ENCODE results near the gene NCAM2. TPM values are rescaled to one million over a fixed set of nuclear protein-coding genes. Genes with fewer than 3 reads are reported as not detected.
A peak's percentile ranks its signal among the peaks of the same experiment; 100 is the strongest.

Gene NCAM2
- total RNA-seq (2014; rRNA removed; shearing (Covaris generic)) = 1.4 and 4.8 TPM in 2 replicates

DNA sequence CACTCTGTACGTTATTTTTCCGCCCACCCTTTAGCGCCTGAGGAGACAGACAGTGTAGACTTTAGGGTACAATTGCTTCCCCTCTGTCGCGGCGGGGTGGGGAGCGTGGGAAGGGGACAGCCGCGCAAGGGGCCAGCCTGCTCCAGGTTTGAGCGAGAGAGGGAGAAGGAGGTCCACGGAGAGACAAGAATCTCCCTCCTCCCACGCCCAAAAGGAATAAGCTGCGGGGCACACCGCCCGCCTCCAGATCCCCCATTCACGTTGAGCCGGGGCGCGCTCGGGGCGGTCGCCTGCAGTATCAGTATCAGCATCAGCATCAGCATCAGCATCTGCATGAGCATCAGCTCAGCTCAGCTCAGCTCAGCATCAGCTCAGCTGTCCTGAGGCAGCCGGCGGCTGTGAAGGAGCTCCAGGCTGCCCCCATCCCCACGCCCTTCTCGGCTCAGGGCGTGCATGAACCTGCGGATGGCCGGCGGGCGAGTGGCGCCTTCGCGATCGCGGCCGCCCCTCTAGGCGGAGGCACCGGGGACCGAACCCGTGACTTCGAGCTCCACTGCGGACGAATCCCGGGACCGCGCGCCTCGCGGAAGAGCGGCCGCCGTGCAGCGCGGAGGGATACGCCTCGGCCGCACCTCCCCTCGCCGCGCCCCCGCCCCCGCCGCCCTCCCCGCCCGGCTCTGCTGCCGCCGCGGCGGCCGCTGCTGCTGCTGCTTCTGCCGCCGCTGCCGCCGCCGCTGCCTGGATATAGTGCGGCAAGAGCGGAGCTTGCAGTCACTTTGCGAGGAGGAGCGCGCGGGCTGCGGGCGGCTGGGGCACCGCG, at the start of gene NCAM2:
TSS of gene NCAM2 (plus strand) at position 774 of the 820 bp plus-strand sequence.
- DNase-seq (ENCODE audit: low spot score) = no peak

DNA sequence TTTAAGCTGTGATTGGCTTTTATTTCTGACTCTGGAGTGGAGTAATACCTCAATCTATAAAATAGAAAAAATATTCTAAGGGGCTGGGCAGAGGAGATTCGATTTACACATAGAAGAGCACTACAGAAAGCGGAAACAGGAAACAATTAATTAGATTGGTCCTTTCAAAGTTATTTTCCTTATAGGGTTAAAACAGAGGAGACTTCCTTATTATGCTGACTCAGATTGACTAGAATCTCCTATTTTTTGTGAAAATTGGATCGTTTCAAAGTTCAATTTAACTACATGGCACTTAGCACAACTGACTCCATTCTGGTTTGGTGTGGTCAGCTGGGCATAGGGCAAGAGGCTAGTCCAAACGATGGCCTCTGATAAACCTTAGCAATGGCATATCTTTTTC, 48.3 kb upstream of the NCAM2 start:
- DNase-seq (ENCODE audit: low spot score) = no peak

DNA sequence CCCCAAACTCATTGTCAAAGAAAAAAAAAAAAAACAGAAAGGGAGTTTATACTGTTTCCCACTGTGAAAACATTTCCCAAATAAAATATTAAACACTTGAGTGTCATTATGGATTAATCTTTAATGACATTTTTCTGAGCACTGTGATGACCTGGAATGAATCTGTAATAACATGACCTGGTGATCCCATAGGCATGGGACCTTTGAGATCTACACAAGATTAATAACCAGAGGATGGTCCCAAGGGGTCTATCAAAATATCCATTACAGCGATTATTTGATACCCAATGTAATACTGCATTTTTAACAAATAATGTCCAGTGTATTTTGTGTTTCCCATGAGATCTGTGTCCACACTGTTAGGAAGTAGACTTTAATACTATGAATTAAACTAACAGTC, 32.4 kb upstream of the NCAM2 start:
- no peak for DNase-seq (ENCODE audit: low spot score)

DNA sequence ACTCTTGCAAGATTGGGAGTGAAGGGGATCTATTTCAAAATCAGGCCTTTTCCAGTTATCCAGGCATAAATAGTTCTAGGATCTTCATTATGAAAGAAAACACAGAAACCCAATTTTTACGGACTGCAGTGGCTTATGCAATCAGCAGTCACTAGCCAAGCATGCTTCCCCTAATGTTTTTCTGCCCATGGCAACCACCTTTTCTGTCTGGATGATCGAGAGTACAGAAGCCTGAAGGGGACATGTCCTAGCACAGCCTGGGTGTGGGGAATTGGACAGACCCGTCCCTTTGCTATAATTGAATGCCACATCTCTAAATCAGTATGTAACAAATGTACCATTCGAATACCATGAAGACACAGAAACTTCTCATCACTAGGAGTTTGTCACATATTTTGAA, 29.8 kb upstream of the NCAM2 start:
- DNase-seq (ENCODE audit: low spot score) = no peak

DNA sequence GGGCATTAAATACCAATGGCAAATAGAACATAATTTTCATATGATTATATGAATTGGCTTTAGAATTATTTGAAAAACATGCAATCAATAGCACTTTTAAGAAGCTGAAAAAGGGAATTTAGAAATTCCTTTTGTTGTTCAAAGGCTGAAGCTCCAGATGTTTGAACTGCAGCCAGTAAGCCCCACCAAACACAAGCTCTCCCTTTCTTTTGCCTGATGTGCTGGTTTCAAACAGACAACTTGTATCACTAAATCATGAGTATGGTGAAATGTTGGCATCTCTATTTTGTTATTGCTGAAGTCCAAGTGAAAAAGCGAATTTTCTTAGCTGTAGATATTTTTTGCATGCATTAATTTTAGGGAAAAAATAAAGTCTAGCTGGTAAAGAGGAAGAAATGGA, 27.5 kb upstream of the NCAM2 start:
- no peak for DNase-seq (ENCODE audit: low spot score)

DNA sequence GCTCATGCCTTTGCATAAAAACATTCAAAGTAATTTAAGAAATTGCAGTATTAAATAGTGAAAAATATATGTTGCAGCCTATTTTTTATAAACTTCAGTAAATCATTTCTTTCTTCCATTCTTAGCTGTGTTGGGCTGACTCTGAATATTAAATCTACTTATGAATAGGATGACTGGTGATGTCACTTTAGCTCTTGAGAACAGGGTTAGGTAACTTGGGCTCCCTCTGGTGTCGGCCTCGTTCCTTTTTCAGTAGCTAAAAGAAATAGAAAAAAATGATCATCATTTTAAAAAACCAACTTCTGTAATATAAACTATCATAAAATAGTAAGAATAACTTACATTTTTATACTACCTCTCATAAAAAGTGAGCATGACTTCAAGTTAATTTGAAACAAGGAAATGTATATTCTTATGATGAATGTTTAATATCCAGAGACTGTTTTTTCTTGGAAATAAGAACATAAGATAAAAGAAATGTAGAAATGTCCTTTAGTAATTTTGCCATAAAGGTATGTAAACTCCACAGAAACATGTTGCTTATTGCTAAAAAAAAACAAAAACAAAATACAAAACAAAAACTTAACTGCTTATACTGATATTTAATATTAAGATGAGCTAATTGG, 26.8 kb upstream of the NCAM2 start:
- DNase-seq (ENCODE audit: low spot score) = peak; percentile 21

DNA sequence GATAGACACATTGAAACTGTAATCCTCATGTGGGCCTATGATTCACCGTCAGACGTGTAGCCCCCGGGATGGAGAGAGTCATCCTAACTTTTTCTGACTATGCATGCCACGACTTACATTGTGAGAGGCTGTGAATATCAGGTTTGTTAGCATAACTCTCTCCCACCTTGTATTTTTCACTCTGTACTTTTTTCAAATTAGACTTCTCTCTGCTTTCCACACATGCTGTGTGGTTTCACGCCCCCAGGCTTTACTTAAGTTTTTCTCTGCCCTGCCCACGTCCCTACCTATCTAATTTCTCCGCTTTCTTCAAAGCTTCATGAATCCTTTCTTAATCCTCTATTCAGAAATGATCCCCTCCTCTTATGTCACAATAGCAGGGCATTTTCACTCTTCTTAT, 3.4 kb upstream of the NCAM2 start:
- no peak for DNase-seq (ENCODE audit: low spot score)

DNA sequence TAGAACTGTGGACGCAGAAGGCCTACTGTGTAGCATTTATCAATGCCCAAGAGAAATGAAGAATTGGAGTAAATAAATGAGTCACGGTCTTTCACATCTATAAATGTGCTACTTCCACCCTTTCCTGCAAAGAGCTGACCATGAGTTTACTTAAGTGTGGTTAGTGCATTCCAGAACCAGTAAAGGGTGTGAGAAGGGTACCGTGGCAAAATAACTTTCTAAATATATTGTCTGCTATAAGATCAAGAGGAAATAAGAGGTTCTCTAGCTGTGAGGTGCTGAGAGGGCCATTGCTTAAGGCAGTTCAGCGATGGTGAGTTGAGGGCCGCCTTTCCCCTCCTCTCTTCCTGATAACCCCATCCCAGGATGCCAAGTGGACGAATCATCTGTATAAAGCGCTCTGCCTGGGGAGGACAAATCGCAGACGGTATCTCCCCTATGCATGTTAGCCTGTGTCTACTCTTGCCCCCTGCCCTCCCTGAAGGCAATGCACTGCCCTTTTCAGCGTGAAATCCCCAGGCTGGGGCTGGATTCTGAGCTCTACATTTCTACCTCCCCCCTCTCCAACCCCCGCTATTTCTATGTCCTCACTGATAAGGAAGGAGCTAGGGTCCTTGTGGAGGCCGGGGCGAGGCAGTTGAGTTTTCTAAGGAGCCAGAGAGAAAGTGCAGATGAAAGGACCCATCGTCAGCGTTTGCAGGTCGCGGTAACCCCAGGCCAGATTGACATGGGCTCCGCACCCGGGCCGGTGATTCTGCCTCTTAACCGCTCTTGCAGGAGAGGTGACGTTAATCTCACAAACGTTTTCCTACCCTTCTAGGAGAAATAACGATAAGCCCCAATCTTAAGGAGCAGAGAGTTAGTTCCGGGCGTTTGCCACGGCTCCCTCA, 1.5 kb upstream of the NCAM2 start:
- DNase-seq (ENCODE audit: low spot score) = no peak

DNA sequence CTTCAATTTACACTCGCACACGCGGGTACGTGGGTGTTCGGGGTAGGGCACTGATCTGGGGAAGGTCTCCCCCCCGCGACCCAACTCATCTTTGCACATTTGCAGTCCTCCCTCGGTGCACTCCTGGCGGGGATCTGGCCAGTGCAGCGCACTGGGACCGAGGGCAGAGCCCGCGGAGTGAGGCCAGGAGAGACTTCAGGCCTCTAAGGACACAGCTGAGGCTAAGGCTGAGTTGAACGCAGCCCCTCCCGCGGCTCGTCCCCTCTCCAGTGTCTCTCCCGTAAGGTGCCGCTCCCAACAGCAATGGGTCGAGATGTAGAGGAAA, 936 bp upstream of the NCAM2 start:
- no peak for DNase-seq (ENCODE audit: low spot score)

DNA sequence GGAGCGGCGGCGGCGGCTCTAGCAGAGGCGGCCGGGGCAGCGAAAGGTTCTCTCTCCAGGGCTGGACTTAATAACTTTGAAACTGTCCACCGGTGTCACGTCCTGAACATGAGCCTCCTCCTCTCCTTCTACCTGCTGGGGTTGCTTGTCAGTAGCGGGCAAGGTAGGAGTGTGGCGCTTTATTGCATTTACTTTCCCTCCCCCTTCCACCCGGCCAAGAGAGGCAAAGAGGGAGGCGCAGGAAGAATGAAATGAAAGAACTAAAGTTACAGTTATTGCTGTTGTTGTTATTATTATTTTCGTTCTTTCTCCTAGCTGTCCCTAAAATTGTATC, 214 bp downstream of the NCAM2 start:
- no peak for DNase-seq (ENCODE audit: low spot score)

DNA sequence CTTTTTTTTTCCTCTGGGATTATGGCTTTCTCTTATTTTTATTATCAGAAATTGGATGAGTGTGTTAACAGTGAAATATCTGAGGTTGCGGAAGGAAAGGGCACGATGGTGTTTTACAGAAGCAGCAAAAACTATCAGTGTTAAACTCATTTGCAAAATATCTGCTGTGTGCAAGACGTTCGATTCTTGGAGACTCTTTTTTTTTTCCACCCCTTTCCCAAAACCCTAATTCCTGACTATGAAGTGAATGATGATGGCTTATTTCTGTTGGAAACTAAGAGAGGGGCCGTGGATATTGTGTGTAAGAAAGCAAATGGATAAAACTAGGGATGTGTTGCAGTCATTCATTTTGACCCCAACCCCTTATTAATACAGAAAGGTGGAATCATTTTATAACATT, 677 bp downstream of the NCAM2 start:
- no peak for DNase-seq (ENCODE audit: low spot score)

DNA sequence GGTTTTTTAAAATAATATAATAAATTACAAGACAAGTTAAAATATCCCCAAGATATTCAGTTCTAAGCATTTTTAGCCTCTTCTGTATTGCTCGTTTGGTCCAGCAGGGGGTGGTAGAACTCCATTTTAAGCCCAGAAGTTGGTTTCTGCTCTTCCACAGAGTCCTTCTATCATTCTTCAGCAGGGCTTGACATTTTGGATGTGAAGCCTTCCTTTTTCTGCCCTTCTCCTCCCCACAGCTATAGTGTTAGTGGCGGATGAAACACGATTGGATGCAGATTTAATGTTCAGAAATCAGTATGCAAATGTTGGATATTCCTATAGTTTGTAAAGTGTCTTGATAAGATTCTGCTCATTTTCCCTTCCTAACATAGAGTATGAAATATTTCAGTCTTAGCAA, 1.4 kb downstream of the NCAM2 start:
- peak; percentile 18 for DNase-seq (ENCODE audit: low spot score)

DNA sequence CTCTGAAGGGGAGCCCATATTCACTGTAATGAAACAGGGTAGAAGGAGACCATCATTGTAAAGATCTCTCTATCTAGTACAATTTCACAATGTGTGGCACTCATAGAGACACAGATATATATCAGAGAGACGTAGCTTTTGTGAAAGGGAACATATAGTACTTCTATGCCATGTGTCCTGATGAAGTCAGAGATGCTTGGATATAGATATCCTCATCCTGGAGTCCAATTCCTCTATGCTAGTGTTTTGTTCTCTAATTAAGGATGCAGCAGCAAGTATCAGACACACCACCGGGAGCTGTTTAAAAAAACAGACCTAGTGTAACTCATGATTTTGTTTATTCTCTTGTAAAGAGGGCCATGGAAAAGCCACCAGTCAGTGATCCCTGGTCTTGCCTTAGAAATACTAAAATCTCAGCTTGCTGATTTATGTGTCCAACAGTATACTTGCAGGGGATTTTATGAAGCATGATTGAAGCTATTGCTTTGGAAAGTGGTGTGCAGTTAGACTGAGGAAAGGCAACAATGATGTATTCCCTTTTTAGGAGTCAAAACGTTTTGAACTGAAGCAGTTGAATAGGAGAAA, 2.5 kb downstream of the NCAM2 start:
- DNase-seq (ENCODE audit: low spot score) = no peak

DNA sequence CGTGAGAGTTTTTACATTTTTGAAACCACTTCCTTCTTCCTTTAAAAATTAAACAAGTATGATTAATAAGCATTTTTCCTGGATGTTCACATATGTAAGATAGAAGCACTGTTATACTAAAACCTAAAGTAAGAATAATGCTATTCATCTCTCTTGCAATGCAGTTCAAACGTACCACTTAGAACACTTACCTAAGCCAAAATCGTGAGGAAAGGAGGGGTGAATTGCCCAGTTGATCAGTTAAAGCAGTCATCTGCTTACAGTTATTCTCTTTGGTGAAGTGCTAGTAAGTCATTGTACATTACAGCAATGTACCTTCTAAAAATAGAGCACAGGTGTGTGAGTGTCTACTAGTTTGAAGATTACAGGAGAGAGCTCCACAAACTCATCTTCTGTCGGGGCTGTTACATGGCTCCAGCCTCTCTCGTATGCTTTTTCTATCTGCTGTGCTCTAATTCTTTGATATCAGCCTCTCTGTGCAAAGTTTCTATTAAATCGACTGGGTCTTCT, 3.4 kb downstream of the NCAM2 start:
- DNase-seq (ENCODE audit: low spot score) = no peak

DNA sequence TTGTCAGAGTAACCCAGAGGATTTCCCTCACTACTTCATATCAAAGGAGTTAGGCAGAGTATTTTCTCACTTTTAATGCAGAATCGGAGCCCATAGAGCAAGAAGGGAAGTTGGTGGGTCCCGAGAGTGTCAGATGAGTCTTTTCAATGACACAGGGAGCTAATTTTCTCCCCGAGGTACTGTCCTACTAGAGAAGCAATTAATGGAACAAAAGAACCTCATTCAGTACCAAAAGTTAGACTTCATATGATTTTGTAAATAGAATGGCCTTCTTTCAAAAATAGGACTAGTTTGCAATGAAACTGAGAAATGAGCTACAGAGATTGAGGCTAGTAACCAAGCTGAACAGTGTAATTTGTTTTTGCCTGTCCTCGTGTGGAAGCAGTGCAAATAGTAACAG, 3.9 kb downstream of the NCAM2 start:
- DNase-seq (ENCODE audit: low spot score) = no peak

DNA sequence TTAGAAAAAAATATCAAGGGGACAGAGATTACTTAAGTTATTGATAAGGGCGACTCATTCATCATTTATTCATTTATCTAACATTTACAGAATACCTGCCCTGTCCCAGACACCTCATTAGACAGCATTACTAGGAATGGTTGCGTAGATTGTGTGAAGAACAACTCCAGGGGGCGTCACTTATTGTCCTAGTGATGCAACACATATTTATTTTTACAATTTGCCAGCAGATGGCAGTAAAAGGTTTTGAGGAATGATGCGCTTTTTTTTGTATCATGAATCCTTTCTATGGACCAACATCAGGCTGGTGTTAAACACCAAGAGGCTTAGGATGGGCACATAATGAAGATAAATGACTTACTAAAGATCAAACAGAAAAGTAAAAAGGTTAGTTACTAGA, 5.5 kb downstream of the NCAM2 start:
- peak; percentile 26 for DNase-seq (ENCODE audit: low spot score)

DNA sequence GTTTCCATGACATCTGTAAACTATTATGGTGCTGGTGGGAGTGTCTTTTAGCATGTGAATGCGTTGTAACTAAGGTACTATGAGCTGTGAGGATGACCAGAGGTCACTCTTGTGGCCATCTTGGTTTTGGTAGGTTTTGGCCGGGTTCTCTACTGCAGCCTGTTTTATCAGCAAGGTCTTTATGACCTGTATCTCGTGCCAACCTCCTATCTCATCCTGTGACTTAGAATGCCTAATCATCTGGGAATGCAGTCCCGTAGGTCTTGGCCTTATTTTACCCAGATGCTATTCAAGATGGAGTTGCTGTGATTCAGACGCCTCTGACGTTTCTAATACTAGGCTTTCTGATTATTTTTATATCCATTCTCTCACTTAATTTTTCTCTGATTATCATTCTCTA, 9.4 kb downstream of the NCAM2 start:
- DNase-seq (ENCODE audit: low spot score) = no peak

DNA sequence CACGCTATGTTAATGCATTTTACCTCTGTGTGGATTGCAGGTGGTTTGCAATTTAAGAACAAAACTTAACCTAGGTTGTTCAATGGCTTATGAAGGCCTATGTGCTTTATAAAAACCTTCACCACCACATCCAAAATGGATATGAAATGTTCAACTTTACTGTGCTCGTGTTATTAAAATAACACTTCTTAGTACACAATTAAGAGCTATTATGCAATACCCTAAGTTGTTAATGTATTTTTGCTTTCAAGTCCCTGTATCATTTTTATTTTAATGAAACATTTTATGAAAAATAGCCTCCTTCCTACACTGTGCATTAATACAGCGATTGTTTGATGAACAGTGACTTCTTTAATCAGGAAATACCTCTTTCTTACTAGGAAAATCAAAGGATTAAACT, 12.0 kb downstream of the NCAM2 start:
- no peak for DNase-seq (ENCODE audit: low spot score)

DNA sequence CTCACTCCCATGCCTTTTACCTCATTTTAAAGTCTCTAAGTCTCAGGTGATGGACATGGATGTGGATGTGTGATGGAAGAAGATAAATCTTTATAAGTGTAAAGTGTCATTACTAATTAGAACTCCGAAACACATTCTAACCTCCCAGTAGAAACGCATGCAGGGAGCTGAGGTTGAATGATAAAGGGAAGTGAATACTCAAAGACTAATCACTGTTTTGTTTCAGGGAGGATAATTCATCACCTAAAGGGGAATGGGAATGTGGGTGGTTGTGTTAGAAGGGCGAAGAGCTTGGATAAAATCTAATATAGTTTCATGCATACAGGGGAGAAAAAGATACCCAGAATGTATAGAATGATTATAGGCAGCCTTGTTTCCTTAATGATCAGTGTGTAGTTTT, 12.5 kb downstream of the NCAM2 start:
- DNase-seq (ENCODE audit: low spot score) = no peak

DNA sequence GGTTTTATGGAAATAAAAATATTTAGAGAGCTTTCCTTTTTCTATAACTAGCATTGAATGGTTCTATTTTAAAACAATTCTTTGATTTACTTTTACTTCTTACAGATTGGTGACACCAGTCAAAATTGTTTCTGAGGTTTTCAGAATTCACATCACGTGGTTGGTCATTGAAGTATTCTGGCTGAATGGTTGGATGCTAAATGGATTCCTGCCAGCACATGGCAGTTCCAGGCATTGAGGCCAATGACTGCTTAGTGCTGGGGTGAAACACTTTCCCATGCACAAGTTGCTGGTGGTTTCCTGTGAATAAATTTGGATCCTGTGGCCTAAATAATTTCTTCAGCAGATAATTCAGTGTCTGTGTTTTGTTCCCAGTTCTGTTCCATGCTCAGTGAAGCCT, 20.6 kb downstream of the NCAM2 start:
- no peak for DNase-seq (ENCODE audit: low spot score)

DNA sequence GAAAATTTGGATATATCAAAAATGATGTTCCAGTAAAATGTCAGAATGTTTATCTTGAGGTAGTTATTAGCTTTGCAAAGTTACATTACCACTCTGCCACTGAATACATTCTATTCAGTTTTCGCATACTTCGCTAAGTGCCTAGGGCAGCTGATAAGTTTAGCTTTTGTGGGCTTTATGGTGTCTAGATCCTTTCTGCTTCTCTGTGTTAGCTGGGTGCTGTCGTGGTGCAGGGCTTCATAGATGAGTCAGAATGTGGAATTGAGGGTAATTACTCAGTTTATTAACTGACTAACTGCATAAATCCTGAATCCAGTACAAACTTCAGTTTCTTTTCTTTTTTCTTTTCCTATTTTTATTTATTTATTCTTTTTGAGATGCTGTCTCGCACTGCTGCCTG, 21.5 kb downstream of the NCAM2 start:
- no peak for DNase-seq (ENCODE audit: low spot score)

DNA sequence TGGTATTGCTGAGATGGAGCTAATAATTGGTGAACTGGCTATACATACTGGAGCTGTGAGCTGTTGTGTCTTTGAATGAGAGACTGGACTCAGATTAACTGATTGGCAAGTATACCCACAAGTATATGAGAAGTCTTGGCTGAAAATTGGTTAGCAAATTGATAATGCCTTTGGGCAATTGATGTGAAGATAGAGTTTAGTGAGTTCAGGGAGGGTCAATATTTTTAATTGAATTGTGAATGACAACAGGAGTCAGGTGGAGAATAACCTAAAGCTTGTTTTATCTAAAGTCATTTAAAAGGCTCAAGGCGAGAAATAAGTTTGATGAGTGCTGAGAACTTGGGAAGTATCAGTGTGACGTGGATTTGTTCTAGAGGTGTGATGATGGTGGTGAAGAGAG, 27.5 kb downstream of the NCAM2 start:
- no peak for DNase-seq (ENCODE audit: low spot score)
